ENCODE measurements around the gene POLR1B. TPM values are rescaled to one million over a fixed set of nuclear protein-coding genes. Genes with fewer than 3 reads are reported as not detected.

The POLR1B gene
- total RNA-seq, 4 donors from 2014 or later, result 10.0 to 12.4 (median 10.2) TPM

DNA sequence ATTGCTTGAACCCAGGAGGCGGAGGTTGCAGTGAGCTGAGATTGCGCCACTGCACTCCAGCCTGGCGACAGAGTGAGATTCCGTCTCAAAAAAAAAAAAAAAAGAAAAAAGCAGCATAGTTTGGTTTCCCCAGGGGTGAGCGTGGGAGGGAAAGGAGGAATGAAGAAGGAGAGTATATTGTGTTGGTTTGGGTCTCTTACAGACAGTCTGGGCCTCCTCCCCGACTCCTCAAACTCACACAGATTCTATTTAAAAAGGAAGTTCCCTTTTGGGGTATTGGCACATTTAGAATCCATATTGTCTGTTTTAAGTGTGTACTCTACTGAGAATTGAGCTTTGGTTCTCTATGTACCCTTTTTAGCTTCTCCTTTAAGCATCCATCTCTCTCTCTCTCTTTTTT lies 76.1 kb downstream of the POLR1B start:
- WGBS, result 81% methylated on average over 6 of the region's 6 CpGs
- H3K4me1 ChIP-seq, result peaks cover 0 to 5% (median 0%) of the 10 kb centered on the region in 4 donors
- no peaks in the 10 kb centered on the region for H3K27me3 ChIP-seq
- intact Hi-C loops (cut with DNase I), result no loop called here
- H3K4me3 ChIP-seq, result no peak overlapping the region
- TF ChIP-seq POLR2A (IDR thresholded peaks at IDR 0.05; ENCODE audit: low read depth) (no peak), EP300 (IDR thresholded peaks at IDR 0.05) (no peak), POLR2AphosphoS5 (IDR thresholded peaks at IDR 0.05) (no peak)
- TF ChIP-seq, protein P1, sequence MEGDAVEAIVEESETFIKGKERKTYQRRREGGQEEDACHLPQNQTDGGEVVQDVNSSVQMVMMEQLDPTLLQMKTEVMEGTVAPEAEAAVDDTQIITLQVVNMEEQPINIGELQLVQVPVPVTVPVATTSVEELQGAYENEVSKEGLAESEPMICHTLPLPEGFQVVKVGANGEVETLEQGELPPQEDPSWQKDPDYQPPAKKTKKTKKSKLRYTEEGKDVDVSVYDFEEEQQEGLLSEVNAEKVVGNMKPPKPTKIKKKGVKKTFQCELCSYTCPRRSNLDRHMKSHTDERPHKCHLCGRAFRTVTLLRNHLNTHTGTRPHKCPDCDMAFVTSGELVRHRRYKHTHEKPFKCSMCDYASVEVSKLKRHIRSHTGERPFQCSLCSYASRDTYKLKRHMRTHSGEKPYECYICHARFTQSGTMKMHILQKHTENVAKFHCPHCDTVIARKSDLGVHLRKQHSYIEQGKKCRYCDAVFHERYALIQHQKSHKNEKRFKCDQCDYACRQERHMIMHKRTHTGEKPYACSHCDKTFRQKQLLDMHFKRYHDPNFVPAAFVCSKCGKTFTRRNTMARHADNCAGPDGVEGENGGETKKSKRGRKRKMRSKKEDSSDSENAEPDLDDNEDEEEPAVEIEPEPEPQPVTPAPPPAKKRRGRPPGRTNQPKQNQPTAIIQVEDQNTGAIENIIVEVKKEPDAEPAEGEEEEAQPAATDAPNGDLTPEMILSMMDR (IDR thresholded peaks at IDR 0.05), result no peak
- H3K27ac ChIP-seq (replicated peaks in 1 of 4), result no peak overlapping the region
- DNase-seq (ENCODE audit: extremely low spot score), result no peak
- H3K36me3 ChIP-seq, result no peaks in the 10 kb centered on the region
- no peaks in the 10 kb centered on the region for H3K9me3 ChIP-seq

DNA sequence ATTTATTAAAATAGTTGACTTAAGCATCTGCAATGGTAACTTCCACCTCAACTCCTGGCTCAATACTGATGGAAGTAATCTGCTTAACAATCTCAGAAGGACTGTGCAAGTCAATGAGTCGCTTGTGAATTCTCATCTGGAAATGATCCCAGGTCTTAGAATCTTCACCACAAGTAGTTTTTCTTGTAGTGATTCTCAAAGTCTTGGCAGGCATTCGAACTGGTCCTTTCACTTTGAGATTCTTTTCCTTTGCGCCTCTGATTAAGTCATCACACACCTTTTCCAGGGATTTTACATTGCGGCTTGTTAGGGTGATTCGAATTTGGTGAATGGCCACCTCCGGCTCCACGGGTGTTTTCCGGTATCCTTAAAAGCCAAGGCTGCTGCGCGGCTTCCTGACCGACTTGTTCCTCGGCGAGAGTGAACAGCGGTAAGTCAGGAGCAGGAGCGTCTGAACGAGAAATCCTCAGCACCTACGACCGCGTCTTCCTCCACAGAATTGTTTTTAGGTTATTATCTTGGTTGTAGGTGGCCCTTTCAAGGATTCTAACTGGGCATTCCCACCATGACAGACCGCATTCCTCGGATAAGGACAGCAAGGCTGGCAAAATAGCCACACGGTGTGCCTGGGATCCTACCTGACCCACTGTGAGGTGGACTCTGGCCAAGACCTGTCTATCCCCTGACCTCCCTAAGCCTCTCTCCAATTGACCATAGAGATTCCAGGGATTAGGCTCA lies 79.7 kb downstream of the POLR1B start:
- TF ChIP-seq, protein P1 (IDR thresholded peaks at IDR 0.05), result no peak
- TF ChIP-seq POLR2A (IDR thresholded peaks at IDR 0.05; ENCODE audit: low read depth), result no peak
- TF ChIP-seq EP300 (IDR thresholded peaks at IDR 0.05), result no peak
- no peak for TF ChIP-seq POLR2AphosphoS5 (IDR thresholded peaks at IDR 0.05)
- H3K36me3 ChIP-seq, result no peaks in the 10 kb centered on the region
- no peak overlapping the region for H3K27ac ChIP-seq (replicated peaks in 1 of 4)
- H3K27me3 ChIP-seq, result no peaks in the 10 kb centered on the region
- no peaks in the 10 kb centered on the region for H3K9me3 ChIP-seq
- intact Hi-C loops (cut with DNase I), result no loop called here
- WGBS, result 85% methylated on average over 22 of the region's 22 CpGs
- peaks cover 8 to 18% (median 13%) of the 10 kb centered on the region in 4 donors for H3K4me1 ChIP-seq
- H3K4me3 ChIP-seq, result no peak overlapping the region
- no peak for DNase-seq (ENCODE audit: extremely low spot score)

DNA sequence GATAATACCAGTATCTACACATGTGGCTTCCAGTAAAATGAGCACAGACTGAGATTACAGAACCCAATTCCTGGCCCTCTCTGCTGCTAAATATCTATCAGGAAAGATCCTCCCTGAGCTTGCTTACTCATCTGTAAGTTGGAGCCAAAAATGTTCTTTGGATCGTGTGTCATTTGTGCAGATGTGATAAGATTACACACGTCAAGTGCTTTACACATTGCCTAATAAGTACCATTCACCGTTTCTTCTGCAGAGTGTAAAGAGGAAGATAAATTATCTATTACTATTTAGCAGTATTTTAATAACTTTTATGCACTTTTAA lies 80.2 kb downstream of the POLR1B start:
- WGBS, result 39% methylated on average over 3 of the region's 3 CpGs
- peaks cover 11 to 19% (median 17%) of the 10 kb centered on the region in 4 donors for H3K4me1 ChIP-seq

DNA sequence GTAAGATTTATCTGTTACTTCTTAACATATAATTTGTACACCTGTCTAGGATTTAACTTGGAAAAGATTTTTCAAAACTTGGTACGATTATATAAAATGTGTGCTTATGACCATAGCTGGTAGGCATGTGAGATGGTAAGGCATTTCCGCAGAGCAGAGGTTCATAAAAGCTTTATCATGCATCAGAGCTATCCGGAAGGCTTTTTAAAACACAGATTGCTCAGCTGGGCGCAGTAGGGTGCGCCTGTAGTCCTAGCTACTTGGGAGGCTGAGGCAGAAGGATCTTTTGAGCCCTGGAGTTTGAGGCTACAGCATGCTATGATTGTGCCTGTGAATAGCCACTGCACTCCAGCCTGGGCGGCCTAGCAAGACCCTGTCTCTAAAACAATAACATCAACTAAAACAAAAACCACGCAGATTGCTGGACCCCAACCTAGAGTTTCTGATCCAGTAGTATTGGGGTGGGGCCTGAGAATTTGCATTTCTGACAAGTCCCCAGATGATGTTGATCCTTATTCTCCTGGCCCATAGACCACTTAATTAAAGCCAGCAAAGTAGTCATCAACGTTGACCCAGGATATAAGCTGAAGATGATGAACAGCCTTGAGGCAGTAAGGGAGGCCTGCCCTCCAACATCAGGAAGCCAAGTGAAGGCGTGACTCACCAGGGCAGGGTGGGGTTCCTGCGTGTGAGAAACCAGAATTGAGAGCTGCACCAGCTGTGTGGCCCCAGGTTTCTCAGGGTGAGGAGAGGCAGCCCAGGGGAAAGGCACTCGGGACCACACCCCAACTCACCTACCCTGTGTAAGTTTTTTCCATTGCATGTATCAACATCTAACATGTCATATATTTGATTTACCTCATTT lies 81.9 kb downstream of the POLR1B start:
- Histone ChIP-seq H3K4me3 (no peak overlapping the region), H3K27ac (replicated peaks in 1 of 4) (no peak overlapping the region), H3K36me3 (no peaks in the 10 kb centered on the region), H3K27me3 (no peaks in the 10 kb centered on the region), H3K4me1 (peaks cover 11 to 25% (median 20%) of the 10 kb centered on the region in 4 donors), H3K9me3 (no peaks in the 10 kb centered on the region)
- 93% methylated on average over 8 of the region's 11 CpGs for WGBS
- no peak for DNase-seq (ENCODE audit: extremely low spot score)
- intact Hi-C loops (cut with DNase I), result no loop called here
- TF ChIP-seq POLR2AphosphoS5 (IDR thresholded peaks at IDR 0.05) (peak in 1 of 2 donors; percentile 22), EP300 (IDR thresholded peaks at IDR 0.05) (no peak)

More for the DNA sequence above, 80.2 kb downstream of the POLR1B start:
- Histone ChIP-seq H3K27ac (replicated peaks in 1 of 4) (no peak overlapping the region), H3K4me3 (no peak overlapping the region), H3K36me3 (no peaks in the 10 kb centered on the region), H3K9me3 (no peaks in the 10 kb centered on the region), H3K27me3 (no peaks in the 10 kb centered on the region)
- DNase-seq (ENCODE audit: extremely low spot score), result no peak
- intact Hi-C loops (cut with DNase I), result no loop called here
- TF ChIP-seq EP300 (IDR thresholded peaks at IDR 0.05), result no peak
- TF ChIP-seq POLR2A (IDR thresholded peaks at IDR 0.05; ENCODE audit: low read depth), result no peak
- TF ChIP-seq POLR2AphosphoS5 (IDR thresholded peaks at IDR 0.05), result peak in 1 of 2 donors; percentile 26

DNA sequence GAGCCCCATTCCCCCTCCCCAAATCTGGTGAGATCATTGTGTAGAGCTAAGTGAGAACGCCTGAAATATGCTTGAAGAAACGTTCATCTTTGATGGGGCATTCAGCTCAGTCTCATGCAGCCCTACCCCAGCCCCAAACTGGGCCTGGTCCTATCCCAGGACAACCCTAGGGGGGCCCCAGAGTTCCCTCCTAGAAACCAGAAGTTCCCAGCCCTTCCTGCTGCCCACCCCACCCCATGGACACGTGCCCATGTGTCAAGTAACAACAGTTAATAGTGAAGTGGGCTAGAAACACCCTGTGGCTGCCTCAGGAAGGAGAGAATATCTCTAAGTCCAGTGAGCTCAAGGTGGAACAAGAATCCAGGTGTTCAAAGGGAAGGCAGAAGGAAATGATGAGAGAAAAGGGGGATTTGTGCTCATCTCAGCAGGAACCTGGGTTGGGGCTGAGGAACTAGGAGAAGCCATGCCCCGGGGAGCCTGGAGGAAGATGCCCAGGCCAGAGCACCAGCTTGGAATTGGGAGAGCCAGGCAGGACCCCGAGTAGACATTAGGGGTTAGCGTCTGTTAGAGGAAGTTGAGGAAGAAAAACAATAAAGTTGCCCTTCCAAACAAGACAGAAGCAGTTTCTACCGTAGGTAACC lies 83.3 kb downstream of the POLR1B start:
- no peak for DNase-seq (ENCODE audit: extremely low spot score)
- intact Hi-C loops (cut with DNase I), result loop anchor here (2.0 kb wide), 2 partner anchors 65 to 101 kb away; no protein-coding TSS in a partner anchor
- TF ChIP-seq, protein P1 (IDR thresholded peaks at IDR 0.05), result no peak
- no peak for TF ChIP-seq POLR2AphosphoS5 (IDR thresholded peaks at IDR 0.05)
- TF ChIP-seq EP300 (IDR thresholded peaks at IDR 0.05), result no peak
- TF ChIP-seq POLR2A (IDR thresholded peaks at IDR 0.05; ENCODE audit: low read depth), result no peak
- WGBS, result 71% methylated on average over 7 of the region's 7 CpGs
- Histone ChIP-seq H3K27ac (replicated peaks in 1 of 4) (no peak overlapping the region), H3K9me3 (no peaks in the 10 kb centered on the region), H3K4me3 (no peak overlapping the region), H3K4me1 (peaks cover 11 to 26% (median 22%) of the 10 kb centered on the region in 4 donors), H3K27me3 (no peaks in the 10 kb centered on the region), H3K36me3 (no peaks in the 10 kb centered on the region)
